Activated CD4-positive, alpha-beta memory T cell treated with anti-CD3 and anti-CD28 coated beads for 36 hours (primary cell): ENCODE data around the gene RNU2-63P. TPM values are rescaled to one million over a fixed set of nuclear protein-coding genes. Genes with fewer than 3 reads are reported as not detected.
"Not testable (repeated sequence)": the region's sequence is repeated elsewhere in the genome, so short reads cannot be mapped to it uniquely, and the experiment has no call there.

Experiments used
- CTCF ChIA-PET: fragments of 350-600 bp; sonication (Branson Sonifier 250); formaldehyde crosslinking; loops from one replicate; lab custom pipeline; 2021; ENCODE audit warnings: antibody characterized with exemption, inconsistent platforms; lab: Charles Lee
- POLR2A ChIA-PET: fragments of 350-600 bp; sonication (Branson Sonifier 250); formaldehyde crosslinking; loops from one replicate; lab custom pipeline; 2021; ENCODE audit warnings: antibody characterized with exemption; lab: Charles Lee
- DNase-seq: peaks from one replicate; pipeline ENCODE4 v3.0.0-alpha.2; 2020
- H3K27ac Mint-ChIP-seq: one replicate; pipeline ENCODE4 v1.8.0; 2021; ENCODE audit warnings: mixed read lengths
- H3K27me3 Mint-ChIP-seq: one replicate; pipeline ENCODE4 v1.8.0; 2021; ENCODE audit warnings: mixed read lengths
- H3K36me3 Mint-ChIP-seq: one replicate; pipeline ENCODE4 v1.8.0; 2021; ENCODE audit warnings: mixed read lengths
- H3K4me1 Mint-ChIP-seq: one replicate; pipeline ENCODE4 v1.8.0; 2021; ENCODE audit warnings: low read depth, mixed read lengths
- H3K4me3 Mint-ChIP-seq: one replicate; pipeline ENCODE4 v1.8.0; 2021; ENCODE audit warnings: mild to moderate bottlenecking, mixed read lengths
- H3K9me3 Mint-ChIP-seq: one replicate; pipeline ENCODE4 v1.8.0; 2021; ENCODE audit warnings: mixed read lengths
- intact Hi-C: fragments of 100-400 bp; cut with micrococcal nuclease; formaldehyde crosslinking; loops from one replicate; pipeline ENCODE4 v1.15.1; 2023
- total RNA-seq, 2 experiments: library from RNA; stranded (reverse); gene quantifications; one replicate each; pipeline ENCODE4 v1.2.3, GENCODE V29; 2021

RNU2-63P gene
- total RNA-seq, 2 experiments from 2014 or later, result 14.4 to 25.7 TPM

GRCh38 chr2:88003074-88003755 lies 13.1 kb downstream of the RNU2-63P start:
- Mint-ChIP-seq H3K36me3 (no peaks in the 10 kb centered on the region), H3K4me3 (no peak overlapping the region), H3K9me3 (no peaks in the 10 kb centered on the region), H3K27ac (no peak overlapping the region), H3K27me3 (no peaks in the 10 kb centered on the region), H3K4me1 (peaks cover 10% of the 10 kb centered on the region)
- DNase-seq, result no peak
- intact Hi-C loops, result no loop called here
- ChIA-PET POLR2A (interaction anchor here (1.2 kb wide), 1 partner anchor 14 kb away, joined by 7 read pairs; the partner anchor contains the start of gene RNU2-63P), CTCF (interaction anchor here (1.5 kb wide), 1 partner anchor 156 kb away, joined by 7 read pairs; no protein-coding TSS in a partner anchor)

GRCh38 chr2:88002359-88002707 lies 14.0 kb downstream of the RNU2-63P start:
- Mint-ChIP-seq H3K4me3 (no peak overlapping the region), H3K27ac (no peak overlapping the region), H3K4me1 (peaks cover 10% of the 10 kb centered on the region), H3K9me3 (no peaks in the 10 kb centered on the region), H3K27me3 (no peaks in the 10 kb centered on the region), H3K36me3 (no peaks in the 10 kb centered on the region)
- intact Hi-C loops, result no loop called here
- ChIA-PET CTCF (interaction anchor here (0.9 to 1.7 kb wide), 8 partner anchors 8 to 208 kb away, joined by 3 to 10 read pairs (median 6); no protein-coding TSS in a partner anchor), POLR2A (interaction anchor here (1.1 to 1.2 kb wide), 2 partner anchors 14 to 89 kb away, joined by 3 to 7 read pairs; partner anchors contain the start of gene RNU2-63P)
- no peak for DNase-seq

GRCh38 chr2:88000474-88000873 lies 15.9 kb downstream of the RNU2-63P start:
- H3K36me3 Mint-ChIP-seq, H3K4me3 Mint-ChIP-seq, intact Hi-C loops, DNase-seq, H3K27ac Mint-ChIP-seq, POLR2A ChIA-PET, H3K9me3 Mint-ChIP-seq, H3K27me3 Mint-ChIP-seq: not testable (repeated sequence)
- CTCF ChIA-PET, result interaction anchor here (0.7 kb wide), 1 partner anchor 1106 kb away, joined by 3 read pairs; no protein-coding TSS in a partner anchor
- peaks cover 10% of the 10 kb centered on the region for H3K4me1 Mint-ChIP-seq

GRCh38 chr2:87996570-87996969 lies 19.8 kb downstream of the RNU2-63P start:
- Mint-ChIP-seq H3K27ac (no peak overlapping the region), H3K27me3 (no peaks in the 10 kb centered on the region), H3K36me3 (no peaks in the 10 kb centered on the region), H3K4me3 (no peak overlapping the region), H3K9me3 (no peaks in the 10 kb centered on the region), H3K4me1 (peaks cover 4% of the 10 kb centered on the region)
- intact Hi-C loops, result no loop called here
- no peak for DNase-seq
- POLR2A ChIA-PET, result no interaction called here
- CTCF ChIA-PET, result no interaction called here

GRCh38 chr2:87995756-87996155 lies 20.6 kb downstream of the RNU2-63P start:
- POLR2A ChIA-PET, result no interaction called here
- CTCF ChIA-PET, result no interaction called here
- Mint-ChIP-seq H3K4me3 (no peak overlapping the region), H3K27ac (no peak overlapping the region), H3K4me1 (no peaks in the 10 kb centered on the region), H3K9me3 (no peaks in the 10 kb centered on the region), H3K27me3 (no peaks in the 10 kb centered on the region), H3K36me3 (no peaks in the 10 kb centered on the region)
- DNase-seq, result no peak
- intact Hi-C loops, result no loop called here

- H3K36me3 Mint-ChIP-seq, POLR2A ChIA-PET, DNase-seq, H3K27me3 Mint-ChIP-seq, H3K4me1 Mint-ChIP-seq, H3K27ac Mint-ChIP-seq, intact Hi-C loops, CTCF ChIA-PET, H3K9me3 Mint-ChIP-seq, H3K4me3 Mint-ChIP-seq: not testable (repeated sequence)
Measured at GRCh38 chr2:87994304-87994850, 22.0 kb downstream of the RNU2-63P start.

GRCh38 chr2:87992569-87992968 lies 23.8 kb downstream of the RNU2-63P start:
- intact Hi-C loops, DNase-seq, CTCF ChIA-PET, H3K4me1 Mint-ChIP-seq, H3K9me3 Mint-ChIP-seq, H3K36me3 Mint-ChIP-seq, H3K27ac Mint-ChIP-seq, H3K27me3 Mint-ChIP-seq, H3K4me3 Mint-ChIP-seq, POLR2A ChIA-PET: not testable (repeated sequence)

- H3K27me3 Mint-ChIP-seq, DNase-seq, H3K36me3 Mint-ChIP-seq, H3K9me3 Mint-ChIP-seq, H3K4me1 Mint-ChIP-seq, intact Hi-C loops, H3K27ac Mint-ChIP-seq, CTCF ChIA-PET, H3K4me3 Mint-ChIP-seq, POLR2A ChIA-PET: not testable (repeated sequence)
Measured at GRCh38 chr2:87987473-87987872, 28.9 kb downstream of the RNU2-63P start.

- CTCF ChIA-PET, intact Hi-C loops, DNase-seq, H3K27ac Mint-ChIP-seq, H3K4me1 Mint-ChIP-seq, POLR2A ChIA-PET, H3K27me3 Mint-ChIP-seq, H3K36me3 Mint-ChIP-seq, H3K4me3 Mint-ChIP-seq, H3K9me3 Mint-ChIP-seq: not testable (repeated sequence)
Measured at GRCh38 chr2:87985902-87986301, 30.4 kb downstream of the RNU2-63P start.

GRCh38 chr2:87981182-87981581 lies 35.2 kb downstream of the RNU2-63P start:
- CTCF ChIA-PET, DNase-seq, intact Hi-C loops, H3K27me3 Mint-ChIP-seq, H3K4me1 Mint-ChIP-seq, H3K9me3 Mint-ChIP-seq, H3K36me3 Mint-ChIP-seq, POLR2A ChIA-PET, H3K4me3 Mint-ChIP-seq, H3K27ac Mint-ChIP-seq: not testable (repeated sequence)

GRCh38 chr2:87972385-87972784 lies 44.0 kb downstream of the RNU2-63P start:
- H3K27me3 Mint-ChIP-seq, H3K27ac Mint-ChIP-seq, POLR2A ChIA-PET, H3K9me3 Mint-ChIP-seq, intact Hi-C loops, CTCF ChIA-PET, DNase-seq, H3K4me1 Mint-ChIP-seq, H3K36me3 Mint-ChIP-seq, H3K4me3 Mint-ChIP-seq: not testable (repeated sequence)
